K562 (cell line): ENCODE data around the gene MLLT6. TPM values are rescaled to one million over a fixed set of nuclear protein-coding genes. Genes with fewer than 3 reads are reported as not detected.
A peak's percentile ranks its signal among the peaks of the same experiment; 100 is the strongest.

Experiments used
- CBX8 ChIP-seq: fragments of 200-600 bp; sonication (generic); IDR thresholded peaks from 2 replicates; pipeline ENCODE4 v1.6.1; 2012; ENCODE audit warnings: borderline replicate concordance, mixed run types, low read depth, mild to moderate bottlenecking, moderate library complexity, mixed read lengths, low read length, control low read depth, inconsistent platforms; ENCODE audit not compliant: poor library complexity, severe bottlenecking; ENCODE audit errors: extremely low read depth
- DDX20 ChIP-seq: fragments of 450-650 bp; IDR thresholded peaks from 2 replicates; pipeline ENCODE4 v1.6.1; 2016; ENCODE audit warnings: missing genetic modification characterization, low read depth, mild to moderate bottlenecking, missing compliant biosample characterization, moderate library complexity
- LARP7 ChIP-seq: fragments of 450-650 bp; IDR thresholded peaks from 2 replicates; pipeline ENCODE4 v1.6.1; 2016
- NELFE ChIP-seq: IDR thresholded peaks from 2 replicates; pipeline ENCODE4 v1.6.1; 2011; ENCODE audit warnings: mild to moderate bottlenecking; ENCODE audit not compliant: insufficient read depth, insufficient read length
- SAFB2 ChIP-seq: fragments of 200-400 bp; formaldehyde crosslinking; IDR thresholded peaks from 2 replicates; pipeline ENCODE4 v1.6.1; 2018; ENCODE audit warnings: borderline replicate concordance, low read length, low read depth, moderate library complexity; ENCODE audit not compliant: severe bottlenecking
- YBX1 ChIP-seq: fragments of 450-650 bp; IDR thresholded peaks from 2 replicates; pipeline ENCODE4 v1.7.1; 2016; ENCODE audit warnings: mild to moderate bottlenecking
- ZNF444 ChIP-seq: fragments of 250-450 bp; sonication (Bioruptor Pico); IDR thresholded peaks from 2 replicates; pipeline ENCODE4 v1.4.0; 2020; ENCODE audit warnings: mild to moderate bottlenecking, moderate library complexity
- ZNF589 ChIP-seq: fragments of 200-800 bp; sonication (Bioruptor generic); IDR thresholded peaks from 2 replicates; pipeline ENCODE4 v1.6.1; 2016; ENCODE audit warnings: low read depth, missing genetic modification characterization, missing compliant biosample characterization
- polyA plus RNA-seq, 8 experiments: library from polyadenylated mRNA; depleted of rRNA in 4 of 8; stranded (reverse) in 5 of 8; unstranded in 3 of 8; fragments of >200 nt; fragmentation: Nextera tagmentation in 2 of 8; fragmentation: Illumina TruSeq in 1 of 8; extraction: Ambion mirVana in 2 of 8; extraction: Trizol in 1 of 8; gene quantifications; 2 replicates each; pipeline versions ENCODE4 v1.2.1 to v1.2.3, GENCODE V29; 2011 to 2014; ENCODE audit warnings: inconsistent platforms in 1 of 8, missing spikeins in 1 of 8
- total RNA-seq, 7 experiments: library from RNA; depleted of rRNA in 6 of 7; stranded (reverse); fragments of >200 nt in 6 of 7; fragmentation: Illumina TruSeq in 2 of 7; extraction: Trizol in 2 of 7; gene quantifications; 2 replicates each; pipeline versions ENCODE4 v1.2.1 to v1.2.3, GENCODE V29; 2011 to 2021; ENCODE audit warnings: low replicate concordance in 1 of 7
- TF ChIP-seq, protein P1 (sequence below): fragments of 450-650 bp; formaldehyde crosslinking; IDR thresholded peaks from 2 replicates; pipeline ENCODE4 v1.4.0; 2020; ENCODE audit warnings: mild to moderate bottlenecking, moderate library complexity
- TF ChIP-seq, protein P2 (sequence below): fragments of 250-450 bp; sonication (Bioruptor Pico); IDR thresholded peaks from 2 replicates; pipeline ENCODE4 v1.8.0; 2022; ENCODE audit warnings: moderate library complexity, mild to moderate bottlenecking, inconsistent platforms
- TF ChIP-seq, protein P3 (sequence below): sonication (generic); formaldehyde crosslinking; IDR thresholded peaks from 2 replicates; pipeline ENCODE4 v1.8.0; 2022; ENCODE audit warnings: mild to moderate bottlenecking, missing genetic modification reagents
- TF ChIP-seq, protein P4 (sequence below): IDR thresholded peaks from 3 replicates; pipeline ENCODE4 v1.6.1; 2011; ENCODE audit warnings: borderline replicate concordance, mild to moderate bottlenecking, moderate library complexity; ENCODE audit not compliant: insufficient read length; ENCODE audit errors: extremely low read depth
- TF ChIP-seq, protein P5 (sequence below): sonication (generic); IDR thresholded peaks from 2 replicates; pipeline ENCODE4 v1.6.1; 2016
- TF ChIP-seq, protein P6 (sequence below): sonication (generic); formaldehyde crosslinking; IDR thresholded peaks from 2 replicates; pipeline ENCODE4 v1.8.0; 2023; ENCODE audit warnings: mild to moderate bottlenecking, missing genetic modification reagents

Gene MLLT6
- total and polyA plus RNA-seq, 9 of the 15 experiments (the other 6 are each of a cell fraction or from before 2014, with no cell fraction given) = 3.1 to 71.7 (median 30.0) TPM

DNA sequence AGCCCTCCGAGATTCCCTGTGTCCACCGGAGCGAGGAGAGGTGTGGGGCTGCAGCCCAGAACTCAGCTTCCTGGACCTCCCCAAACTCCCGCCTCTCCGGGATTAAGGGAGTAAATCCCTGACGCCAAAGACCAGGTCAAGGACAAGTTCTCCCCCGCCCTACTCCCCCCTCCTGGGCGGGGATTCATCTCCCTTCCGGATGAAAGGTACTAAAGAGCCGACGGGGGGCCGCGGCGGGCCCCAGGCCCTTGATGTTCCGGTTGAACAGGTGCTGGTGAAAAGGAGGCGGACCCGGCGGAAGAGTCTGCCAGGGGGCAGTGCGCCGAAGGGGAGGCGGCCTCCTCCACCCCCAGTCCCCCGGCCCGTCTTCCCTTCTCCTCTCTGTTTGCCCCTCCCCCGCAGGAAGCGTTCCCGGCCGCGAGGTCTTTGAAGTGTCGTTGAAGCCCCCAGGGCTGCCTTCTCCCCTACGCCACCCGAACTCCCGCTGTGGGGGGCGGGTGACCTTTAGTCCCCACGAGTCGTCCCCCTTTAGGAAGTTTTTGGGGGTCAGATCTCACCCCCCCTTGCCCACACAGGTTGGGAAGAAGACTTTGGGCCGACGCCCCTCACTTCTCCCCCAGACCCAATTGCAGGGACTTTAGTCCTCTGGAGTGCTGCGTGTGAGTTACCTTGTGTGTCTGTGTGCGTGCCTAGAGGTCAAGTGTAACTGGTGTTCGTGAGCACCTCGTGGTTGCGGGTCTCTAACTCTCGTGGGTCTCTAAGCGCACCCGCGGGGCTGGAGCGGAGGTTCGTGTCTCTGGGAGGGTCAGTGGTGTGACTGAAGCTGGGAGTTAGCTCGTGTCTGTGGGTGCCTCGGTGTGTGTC is 1.1 kb upstream of the MLLT6 start (continued):
- TF ChIP-seq, protein P1, sequence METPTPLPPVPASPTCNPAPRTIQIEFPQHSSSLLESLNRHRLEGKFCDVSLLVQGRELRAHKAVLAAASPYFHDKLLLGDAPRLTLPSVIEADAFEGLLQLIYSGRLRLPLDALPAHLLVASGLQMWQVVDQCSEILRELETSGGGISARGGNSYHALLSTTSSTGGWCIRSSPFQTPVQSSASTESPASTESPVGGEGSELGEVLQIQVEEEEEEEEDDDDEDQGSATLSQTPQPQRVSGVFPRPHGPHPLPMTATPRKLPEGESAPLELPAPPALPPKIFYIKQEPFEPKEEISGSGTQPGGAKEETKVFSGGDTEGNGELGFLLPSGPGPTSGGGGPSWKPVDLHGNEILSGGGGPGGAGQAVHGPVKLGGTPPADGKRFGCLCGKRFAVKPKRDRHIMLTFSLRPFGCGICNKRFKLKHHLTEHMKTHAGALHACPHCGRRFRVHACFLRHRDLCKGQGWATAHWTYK (CRISPR knock-in tag) = no peak; the same call in 1 of the 2 replicates
- TF ChIP-seq SAFB2 = no peak
- no peak for TF ChIP-seq CBX8
- TF ChIP-seq ZNF444 (CRISPR knock-in tag) = no peak
- TF ChIP-seq, protein P2, sequence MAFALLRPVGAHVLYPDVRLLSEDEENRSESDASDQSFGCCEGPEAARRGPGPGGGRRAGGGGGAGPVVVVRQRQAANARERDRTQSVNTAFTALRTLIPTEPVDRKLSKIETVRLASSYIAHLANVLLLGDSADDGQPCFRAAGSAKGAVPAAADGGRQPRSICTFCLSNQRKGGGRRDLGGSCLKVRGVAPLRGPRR (CRISPR knock-in tag) = no peak
- TF ChIP-seq DDX20 = no peak
- 0 out of 2 replicates have a peak, but pooled peaks have one; percentile 37 for TF ChIP-seq ZNF589 (CRISPR knock-in tag)
- TF ChIP-seq LARP7 = no peak
- TF ChIP-seq, protein P3, sequence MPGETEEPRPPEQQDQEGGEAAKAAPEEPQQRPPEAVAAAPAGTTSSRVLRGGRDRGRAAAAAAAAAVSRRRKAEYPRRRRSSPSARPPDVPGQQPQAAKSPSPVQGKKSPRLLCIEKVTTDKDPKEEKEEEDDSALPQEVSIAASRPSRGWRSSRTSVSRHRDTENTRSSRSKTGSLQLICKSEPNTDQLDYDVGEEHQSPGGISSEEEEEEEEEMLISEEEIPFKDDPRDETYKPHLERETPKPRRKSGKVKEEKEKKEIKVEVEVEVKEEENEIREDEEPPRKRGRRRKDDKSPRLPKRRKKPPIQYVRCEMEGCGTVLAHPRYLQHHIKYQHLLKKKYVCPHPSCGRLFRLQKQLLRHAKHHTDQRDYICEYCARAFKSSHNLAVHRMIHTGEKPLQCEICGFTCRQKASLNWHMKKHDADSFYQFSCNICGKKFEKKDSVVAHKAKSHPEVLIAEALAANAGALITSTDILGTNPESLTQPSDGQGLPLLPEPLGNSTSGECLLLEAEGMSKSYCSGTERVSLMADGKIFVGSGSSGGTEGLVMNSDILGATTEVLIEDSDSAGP = no peak
- no peak for TF ChIP-seq NELFE
- TF ChIP-seq, protein P4, sequence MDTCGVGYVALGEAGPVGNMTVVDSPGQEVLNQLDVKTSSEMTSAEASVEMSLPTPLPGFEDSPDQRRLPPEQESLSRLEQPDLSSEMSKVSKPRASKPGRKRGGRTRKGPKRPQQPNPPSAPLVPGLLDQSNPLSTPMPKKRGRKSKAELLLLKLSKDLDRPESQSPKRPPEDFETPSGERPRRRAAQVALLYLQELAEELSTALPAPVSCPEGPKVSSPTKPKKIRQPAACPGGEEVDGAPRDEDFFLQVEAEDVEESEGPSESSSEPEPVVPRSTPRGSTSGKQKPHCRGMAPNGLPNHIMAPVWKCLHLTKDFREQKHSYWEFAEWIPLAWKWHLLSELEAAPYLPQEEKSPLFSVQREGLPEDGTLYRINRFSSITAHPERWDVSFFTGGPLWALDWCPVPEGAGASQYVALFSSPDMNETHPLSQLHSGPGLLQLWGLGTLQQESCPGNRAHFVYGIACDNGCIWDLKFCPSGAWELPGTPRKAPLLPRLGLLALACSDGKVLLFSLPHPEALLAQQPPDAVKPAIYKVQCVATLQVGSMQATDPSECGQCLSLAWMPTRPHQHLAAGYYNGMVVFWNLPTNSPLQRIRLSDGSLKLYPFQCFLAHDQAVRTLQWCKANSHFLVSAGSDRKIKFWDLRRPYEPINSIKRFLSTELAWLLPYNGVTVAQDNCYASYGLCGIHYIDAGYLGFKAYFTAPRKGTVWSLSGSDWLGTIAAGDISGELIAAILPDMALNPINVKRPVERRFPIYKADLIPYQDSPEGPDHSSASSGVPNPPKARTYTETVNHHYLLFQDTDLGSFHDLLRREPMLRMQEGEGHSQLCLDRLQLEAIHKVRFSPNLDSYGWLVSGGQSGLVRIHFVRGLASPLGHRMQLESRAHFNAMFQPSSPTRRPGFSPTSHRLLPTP = peak; percentile 80
- TF ChIP-seq, protein P5, sequence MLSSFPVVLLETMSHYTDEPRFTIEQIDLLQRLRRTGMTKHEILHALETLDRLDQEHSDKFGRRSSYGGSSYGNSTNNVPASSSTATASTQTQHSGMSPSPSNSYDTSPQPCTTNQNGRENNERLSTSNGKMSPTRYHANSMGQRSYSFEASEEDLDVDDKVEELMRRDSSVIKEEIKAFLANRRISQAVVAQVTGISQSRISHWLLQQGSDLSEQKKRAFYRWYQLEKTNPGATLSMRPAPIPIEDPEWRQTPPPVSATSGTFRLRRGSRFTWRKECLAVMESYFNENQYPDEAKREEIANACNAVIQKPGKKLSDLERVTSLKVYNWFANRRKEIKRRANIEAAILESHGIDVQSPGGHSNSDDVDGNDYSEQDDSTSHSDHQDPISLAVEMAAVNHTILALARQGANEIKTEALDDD = 0 out of 2 replicates have a peak, but pooled peaks have one; percentile 36
- TF ChIP-seq YBX1 = no peak
- TF ChIP-seq, protein P6, sequence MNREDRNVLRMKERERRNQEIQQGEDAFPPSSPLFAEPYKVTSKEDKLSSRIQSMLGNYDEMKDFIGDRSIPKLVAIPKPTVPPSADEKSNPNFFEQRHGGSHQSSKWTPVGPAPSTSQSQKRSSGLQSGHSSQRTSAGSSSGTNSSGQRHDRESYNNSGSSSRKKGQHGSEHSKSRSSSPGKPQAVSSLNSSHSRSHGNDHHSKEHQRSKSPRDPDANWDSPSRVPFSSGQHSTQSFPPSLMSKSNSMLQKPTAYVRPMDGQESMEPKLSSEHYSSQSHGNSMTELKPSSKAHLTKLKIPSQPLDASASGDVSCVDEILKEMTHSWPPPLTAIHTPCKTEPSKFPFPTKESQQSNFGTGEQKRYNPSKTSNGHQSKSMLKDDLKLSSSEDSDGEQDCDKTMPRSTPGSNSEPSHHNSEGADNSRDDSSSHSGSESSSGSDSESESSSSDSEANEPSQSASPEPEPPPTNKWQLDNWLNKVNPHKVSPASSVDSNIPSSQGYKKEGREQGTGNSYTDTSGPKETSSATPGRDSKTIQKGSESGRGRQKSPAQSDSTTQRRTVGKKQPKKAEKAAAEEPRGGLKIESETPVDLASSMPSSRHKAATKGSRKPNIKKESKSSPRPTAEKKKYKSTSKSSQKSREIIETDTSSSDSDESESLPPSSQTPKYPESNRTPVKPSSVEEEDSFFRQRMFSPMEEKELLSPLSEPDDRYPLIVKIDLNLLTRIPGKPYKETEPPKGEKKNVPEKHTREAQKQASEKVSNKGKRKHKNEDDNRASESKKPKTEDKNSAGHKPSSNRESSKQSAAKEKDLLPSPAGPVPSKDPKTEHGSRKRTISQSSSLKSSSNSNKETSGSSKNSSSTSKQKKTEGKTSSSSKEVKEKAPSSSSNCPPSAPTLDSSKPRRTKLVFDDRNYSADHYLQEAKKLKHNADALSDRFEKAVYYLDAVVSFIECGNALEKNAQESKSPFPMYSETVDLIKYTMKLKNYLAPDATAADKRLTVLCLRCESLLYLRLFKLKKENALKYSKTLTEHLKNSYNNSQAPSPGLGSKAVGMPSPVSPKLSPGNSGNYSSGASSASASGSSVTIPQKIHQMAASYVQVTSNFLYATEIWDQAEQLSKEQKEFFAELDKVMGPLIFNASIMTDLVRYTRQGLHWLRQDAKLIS (CRISPR knock-in tag) = no peak; the same call in 1 of the 2 replicates
